ENCODE data around the gene GJD4.

Gene GJD4

DNA sequence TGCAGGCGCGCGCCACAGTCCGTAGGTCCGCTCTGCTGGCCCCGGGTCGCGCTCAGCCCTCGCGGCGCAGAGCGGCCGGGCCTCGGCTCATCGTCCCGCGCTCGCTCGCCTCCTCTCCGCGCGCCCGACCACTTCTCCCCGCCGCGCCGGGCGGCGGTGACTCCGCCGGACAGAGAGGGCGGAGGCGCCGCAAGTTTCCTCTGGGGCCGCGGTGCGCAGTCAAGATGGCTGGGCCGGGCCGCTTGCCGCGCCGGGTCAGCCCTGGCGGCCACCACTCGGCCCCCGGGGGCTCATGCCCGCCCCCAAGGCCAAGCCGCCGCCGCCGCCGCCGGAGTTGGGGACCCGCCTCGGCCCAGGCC is 36.5 kb downstream of the GJD4 start:
- peak; percentile 59 for DNase-seq (ENCODE audit: low spot score)
- TF ChIP-seq, protein P1, sequence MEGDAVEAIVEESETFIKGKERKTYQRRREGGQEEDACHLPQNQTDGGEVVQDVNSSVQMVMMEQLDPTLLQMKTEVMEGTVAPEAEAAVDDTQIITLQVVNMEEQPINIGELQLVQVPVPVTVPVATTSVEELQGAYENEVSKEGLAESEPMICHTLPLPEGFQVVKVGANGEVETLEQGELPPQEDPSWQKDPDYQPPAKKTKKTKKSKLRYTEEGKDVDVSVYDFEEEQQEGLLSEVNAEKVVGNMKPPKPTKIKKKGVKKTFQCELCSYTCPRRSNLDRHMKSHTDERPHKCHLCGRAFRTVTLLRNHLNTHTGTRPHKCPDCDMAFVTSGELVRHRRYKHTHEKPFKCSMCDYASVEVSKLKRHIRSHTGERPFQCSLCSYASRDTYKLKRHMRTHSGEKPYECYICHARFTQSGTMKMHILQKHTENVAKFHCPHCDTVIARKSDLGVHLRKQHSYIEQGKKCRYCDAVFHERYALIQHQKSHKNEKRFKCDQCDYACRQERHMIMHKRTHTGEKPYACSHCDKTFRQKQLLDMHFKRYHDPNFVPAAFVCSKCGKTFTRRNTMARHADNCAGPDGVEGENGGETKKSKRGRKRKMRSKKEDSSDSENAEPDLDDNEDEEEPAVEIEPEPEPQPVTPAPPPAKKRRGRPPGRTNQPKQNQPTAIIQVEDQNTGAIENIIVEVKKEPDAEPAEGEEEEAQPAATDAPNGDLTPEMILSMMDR (IDR thresholded peaks at IDR 0.05; ENCODE audit: borderline replicate concordance, control extremely low read depth, extremely low read depth, insufficient read depth, missing control alignments) = no peak
- in situ Hi-C loops (cut with MboI; ENCODE audit: low sequenced_read_pairs, unreplicated experiment) = no loop called here

DNA sequence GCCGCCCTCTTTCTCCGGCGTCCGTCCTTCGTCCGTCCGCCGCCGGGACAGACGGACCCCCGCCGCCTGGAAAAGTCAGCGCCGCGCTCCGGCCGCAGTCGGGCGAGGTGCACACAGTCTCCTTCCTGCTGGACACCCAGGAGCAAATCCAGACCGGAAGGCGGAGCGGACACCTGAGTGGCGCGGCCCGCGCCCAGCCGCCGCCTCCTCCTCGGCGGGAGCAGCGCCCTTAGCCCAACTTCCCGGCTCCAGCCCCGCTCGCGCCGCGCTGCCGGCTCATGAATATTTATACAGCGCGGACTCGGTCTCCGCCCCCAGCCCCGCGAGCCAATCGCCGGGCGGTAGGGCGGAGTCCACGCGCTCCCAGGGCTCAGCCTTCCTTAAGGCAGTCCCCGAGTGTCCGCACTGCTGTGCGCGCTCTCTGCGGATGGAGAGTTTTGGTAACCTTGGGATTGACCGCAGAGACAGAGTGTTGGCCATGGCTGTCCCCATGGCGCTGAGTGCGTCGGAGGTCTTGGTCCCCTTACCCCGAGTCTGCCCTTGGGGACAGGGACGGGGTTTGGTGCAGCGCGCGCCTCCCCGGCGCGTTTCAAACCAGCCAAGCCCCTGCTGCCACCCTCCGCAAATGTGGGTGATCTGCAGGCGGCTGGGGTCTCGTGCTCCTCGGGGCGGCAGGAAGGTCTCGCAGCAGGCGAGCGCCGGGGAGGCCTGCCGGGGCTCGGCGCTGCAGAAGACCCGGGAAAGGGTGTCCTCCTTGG is 37.1 kb downstream of the GJD4 start, which contains the start of gene FZD8:
Gene FZD8, minus strand, starts transcription at position 262 of the 758 bp plus-strand sequence. CDS start 867 bp downstream, outside the sequence.
- DNase-seq (ENCODE audit: low spot score) = peak; percentile 88
- TF ChIP-seq, protein P1 (IDR thresholded peaks at IDR 0.05; ENCODE audit: borderline replicate concordance, control extremely low read depth, extremely low read depth, insufficient read depth, missing control alignments) = no peak
- in situ Hi-C loops (cut with MboI; ENCODE audit: low sequenced_read_pairs, unreplicated experiment) = no loop called here

DNA sequence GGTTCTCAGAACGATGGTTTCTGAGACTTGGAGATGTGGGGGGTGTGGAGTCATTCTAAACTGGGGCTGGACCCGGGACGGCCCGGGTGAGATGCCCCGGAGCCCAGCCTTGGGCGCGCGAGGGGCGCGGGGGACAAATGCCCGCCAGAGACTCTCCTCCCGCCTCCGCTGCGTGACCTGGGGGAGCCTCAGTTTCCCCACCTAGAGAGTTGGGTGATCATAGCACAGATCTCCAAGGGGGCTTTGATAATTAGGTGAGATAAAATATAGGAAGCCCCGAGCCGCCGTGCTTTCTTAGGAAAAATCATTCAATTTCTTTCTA is 37.6 kb downstream of the GJD4 start:
- no peak for DNase-seq (ENCODE audit: low spot score)
- in situ Hi-C loops (cut with MboI; ENCODE audit: low sequenced_read_pairs, unreplicated experiment) = no loop called here
- TF ChIP-seq, protein P1 (IDR thresholded peaks at IDR 0.05; ENCODE audit: borderline replicate concordance, control extremely low read depth, extremely low read depth, insufficient read depth, missing control alignments) = no peak

DNA sequence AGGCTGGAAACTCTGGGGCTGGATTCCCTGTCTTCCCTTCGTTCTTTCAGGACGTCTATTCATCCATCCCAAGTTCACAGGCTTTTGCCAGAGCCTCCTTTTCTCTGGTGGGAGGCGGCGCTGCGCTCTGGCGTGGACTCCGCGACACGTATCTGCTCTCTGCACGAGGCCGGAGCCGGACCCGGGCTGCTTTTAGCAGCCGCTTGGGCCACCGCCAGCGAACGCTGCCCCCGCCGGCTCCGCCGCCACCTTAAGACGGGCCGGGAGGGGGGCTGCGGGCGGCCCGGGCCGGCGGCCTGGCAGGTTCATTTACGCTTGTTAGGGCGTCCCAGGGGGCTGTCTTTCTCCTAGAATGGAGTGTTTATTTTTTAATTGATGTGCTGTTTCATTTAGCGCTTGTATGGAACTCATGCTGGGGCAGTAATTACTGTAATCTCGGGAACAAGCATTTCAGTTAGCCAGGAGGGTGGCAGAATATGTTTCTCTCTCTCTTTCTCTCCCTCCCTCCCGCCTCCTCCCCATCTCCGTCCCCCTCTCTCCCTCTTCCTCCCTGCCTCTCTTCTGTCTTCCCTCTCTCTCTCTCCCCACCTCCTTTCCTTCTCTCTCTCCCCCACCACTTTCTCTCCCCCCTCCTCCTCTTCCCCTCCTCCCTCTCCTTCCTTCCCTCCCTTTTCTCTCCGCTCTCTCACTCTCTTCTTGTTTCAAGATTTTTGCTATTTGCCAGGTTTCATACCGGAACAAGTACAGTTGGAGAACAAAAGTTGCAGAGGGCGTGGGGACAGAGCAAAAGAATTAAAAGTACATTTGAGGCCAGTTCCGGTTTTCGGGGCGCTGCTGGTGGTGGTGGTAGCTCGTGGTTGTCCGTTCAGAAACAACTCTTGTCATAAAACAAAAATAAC is 38.3 kb downstream of the GJD4 start:
- in situ Hi-C loops (cut with MboI; ENCODE audit: low sequenced_read_pairs, unreplicated experiment) = no loop called here
- peak; percentile 40 for DNase-seq (ENCODE audit: low spot score)

DNA sequence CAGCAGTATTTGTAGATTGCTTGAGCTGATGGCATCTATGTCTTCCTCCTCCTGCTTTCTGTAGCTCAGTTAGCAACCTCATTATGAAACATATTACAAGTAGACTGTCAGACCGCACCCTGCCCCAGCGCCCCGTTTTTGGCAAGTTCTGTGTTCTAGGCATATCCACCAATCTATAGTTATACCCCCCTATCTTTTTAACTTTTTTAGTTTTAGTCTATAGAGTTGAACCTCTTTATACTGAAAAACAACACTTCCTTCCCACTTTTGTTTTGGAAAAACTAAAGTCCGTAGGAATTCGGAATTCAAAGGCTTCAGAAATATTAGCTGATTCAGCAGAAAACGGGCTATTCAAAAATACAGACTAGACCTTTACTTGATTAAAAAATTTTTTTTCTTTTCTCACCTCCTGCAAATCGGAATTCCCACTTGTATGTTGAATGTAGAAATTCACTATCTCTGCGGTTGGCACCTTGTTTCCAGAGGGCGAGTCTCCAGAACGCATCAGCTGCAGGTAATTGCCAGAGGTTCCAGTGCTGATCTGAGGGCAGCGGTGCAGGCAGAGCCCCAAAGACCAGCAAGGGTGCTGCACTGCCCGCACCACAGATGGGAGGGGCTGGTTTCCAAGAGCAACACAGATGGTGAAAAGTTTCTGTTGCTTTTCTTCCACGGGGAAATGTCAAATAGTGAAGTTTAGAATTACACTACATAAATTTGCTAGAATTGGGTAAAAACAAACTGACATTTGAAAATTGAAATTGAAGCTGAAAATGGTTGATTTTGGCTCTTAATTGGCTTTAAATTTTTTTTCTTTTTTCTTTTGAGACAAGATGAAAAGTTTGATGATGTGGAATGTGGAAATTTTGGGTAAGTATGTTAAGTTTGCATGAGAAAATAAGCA is 39.2 kb downstream of the GJD4 start:
- TF ChIP-seq, protein P1 (IDR thresholded peaks at IDR 0.05; ENCODE audit: borderline replicate concordance, control extremely low read depth, extremely low read depth, insufficient read depth, missing control alignments) = no peak
- in situ Hi-C loops (cut with MboI; ENCODE audit: low sequenced_read_pairs, unreplicated experiment) = no loop called here
- DNase-seq (ENCODE audit: low spot score) = peak; percentile 27

More for the DNA sequence above, 38.3 kb downstream of the GJD4 start:
- TF ChIP-seq, protein P1 (IDR thresholded peaks at IDR 0.05; ENCODE audit: borderline replicate concordance, control extremely low read depth, extremely low read depth, insufficient read depth, missing control alignments) = no peak

DNA sequence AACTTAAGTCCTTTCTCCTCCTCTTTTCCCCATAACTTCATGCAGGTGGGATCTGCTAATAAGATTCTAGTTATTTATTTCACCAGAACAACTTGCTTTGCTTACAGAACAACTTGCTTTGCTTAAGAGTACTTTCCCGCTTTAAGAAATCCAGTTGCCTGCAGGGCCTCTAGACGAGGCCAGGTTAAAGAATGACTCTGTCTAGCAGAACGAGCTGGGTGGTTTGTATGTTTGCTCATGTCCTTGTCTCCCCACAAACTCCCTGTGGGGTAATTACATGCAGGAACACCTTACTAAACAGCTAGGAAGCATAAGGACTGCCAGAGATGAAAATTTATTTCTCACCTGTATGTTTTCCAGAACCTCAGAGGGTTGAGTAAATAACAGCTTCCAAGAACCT is 45.8 kb downstream of the GJD4 start:
- TF ChIP-seq, protein P1 (IDR thresholded peaks at IDR 0.05; ENCODE audit: borderline replicate concordance, control extremely low read depth, extremely low read depth, insufficient read depth, missing control alignments) = no peak
- in situ Hi-C loops (cut with MboI; ENCODE audit: low sequenced_read_pairs, unreplicated experiment) = no loop called here
- DNase-seq (ENCODE audit: low spot score) = no peak
